ENCODE results near the gene PKD1L1.

DNA sequence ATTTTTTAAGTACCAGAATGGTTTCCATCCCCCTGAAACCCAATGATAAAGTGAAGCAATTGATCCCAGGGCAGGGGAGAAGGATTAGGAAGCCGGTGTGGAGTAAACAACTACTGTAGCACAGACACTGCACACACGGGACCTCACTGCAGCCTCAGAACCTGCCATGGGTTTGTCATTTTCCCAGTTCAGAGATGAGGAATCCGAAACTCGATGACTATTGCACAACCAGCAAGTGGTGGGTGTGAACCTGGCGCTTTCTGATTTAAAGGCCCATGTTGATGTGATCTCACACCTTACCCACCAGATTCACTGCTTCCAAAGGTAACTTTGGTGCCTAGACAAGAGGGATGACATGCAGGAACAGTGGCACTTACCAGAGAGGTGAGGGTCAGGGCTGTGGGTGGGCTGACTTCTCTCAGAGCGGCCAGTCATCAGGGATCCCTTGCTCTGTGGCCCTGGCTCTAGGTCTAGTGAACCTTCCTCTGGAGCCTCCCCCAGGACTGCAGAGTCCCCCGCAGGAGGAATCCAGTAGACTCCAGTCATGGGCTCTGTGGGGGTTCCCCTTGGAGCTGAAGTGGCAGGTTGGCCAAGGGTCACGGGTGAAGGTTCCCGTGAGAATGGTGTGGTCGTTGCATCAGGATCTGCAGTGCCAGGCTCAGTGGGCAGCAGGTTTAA is 62.8 kb downstream of the PKD1L1 start:
- TF ChIP-seq, protein P1, sequence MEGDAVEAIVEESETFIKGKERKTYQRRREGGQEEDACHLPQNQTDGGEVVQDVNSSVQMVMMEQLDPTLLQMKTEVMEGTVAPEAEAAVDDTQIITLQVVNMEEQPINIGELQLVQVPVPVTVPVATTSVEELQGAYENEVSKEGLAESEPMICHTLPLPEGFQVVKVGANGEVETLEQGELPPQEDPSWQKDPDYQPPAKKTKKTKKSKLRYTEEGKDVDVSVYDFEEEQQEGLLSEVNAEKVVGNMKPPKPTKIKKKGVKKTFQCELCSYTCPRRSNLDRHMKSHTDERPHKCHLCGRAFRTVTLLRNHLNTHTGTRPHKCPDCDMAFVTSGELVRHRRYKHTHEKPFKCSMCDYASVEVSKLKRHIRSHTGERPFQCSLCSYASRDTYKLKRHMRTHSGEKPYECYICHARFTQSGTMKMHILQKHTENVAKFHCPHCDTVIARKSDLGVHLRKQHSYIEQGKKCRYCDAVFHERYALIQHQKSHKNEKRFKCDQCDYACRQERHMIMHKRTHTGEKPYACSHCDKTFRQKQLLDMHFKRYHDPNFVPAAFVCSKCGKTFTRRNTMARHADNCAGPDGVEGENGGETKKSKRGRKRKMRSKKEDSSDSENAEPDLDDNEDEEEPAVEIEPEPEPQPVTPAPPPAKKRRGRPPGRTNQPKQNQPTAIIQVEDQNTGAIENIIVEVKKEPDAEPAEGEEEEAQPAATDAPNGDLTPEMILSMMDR (IDR thresholded peaks at IDR 0.05) = no peak
- TF ChIP-seq POLR2A (IDR thresholded peaks at IDR 0.05) = no peak

Measured in sigmoid colon (tissue), 3 donors.